GM18520 (cell line): ENCODE measurements around the gene COX18.
A peak's percentile ranks its signal among the peaks of the same experiment; 100 is the strongest.

Experiments used
- ATAC-seq: cut with Tn5 transposase; IDR thresholded peaks from one replicate; pipeline ENCODE4 v1.9.1; 2021; ENCODE audit not compliant: unreplicated experiment

The COX18 gene

DNA sequence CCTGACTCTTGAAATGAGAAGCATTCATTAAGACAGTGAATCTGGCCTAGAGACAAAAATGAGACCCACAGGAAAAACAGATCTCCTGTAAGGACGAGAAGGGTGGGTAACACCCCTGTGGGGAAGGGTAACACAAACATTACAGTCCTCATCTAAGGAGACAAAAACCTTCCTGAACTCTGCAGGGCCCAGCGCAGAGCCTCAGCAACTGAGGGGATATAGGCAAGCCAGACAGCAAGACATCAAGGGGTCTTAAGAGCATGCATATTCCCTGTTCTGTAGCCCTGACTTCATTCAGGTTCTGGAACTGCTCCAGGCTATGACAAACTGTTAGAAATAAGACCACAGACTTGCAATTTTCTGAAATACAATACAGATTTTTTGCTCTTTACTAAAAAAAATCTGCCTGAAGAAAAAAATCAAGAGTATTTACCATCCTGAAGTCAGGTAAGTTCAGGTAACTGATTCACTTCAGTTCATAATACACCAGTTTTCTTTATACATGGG is 15.5 kb downstream of the COX18 start:
- ATAC-seq = no peak

GRCh38 chr4:73053076-73053475 is 16.4 kb downstream of the COX18 start:
- no peak for ATAC-seq

DNA sequence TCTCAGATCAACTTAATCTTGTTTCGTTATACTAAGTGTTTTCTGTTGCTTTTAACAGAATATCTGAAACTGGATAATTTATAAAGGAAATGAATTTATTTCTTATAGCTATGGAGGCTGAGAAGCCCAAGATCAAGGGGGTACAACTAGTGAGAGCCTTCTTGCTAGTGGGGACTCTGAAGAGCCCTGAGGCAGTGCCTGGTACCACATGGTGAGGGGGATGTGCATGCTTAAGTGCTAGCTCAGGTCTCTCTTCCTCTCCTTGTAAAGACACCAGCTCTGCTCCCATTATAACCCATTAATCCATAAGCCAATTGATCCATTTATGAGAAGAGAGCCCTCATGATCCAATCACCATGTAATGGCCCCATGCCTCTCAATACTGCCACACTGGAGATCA is 17.9 kb downstream of the COX18 start:
- no peak for ATAC-seq

DNA sequence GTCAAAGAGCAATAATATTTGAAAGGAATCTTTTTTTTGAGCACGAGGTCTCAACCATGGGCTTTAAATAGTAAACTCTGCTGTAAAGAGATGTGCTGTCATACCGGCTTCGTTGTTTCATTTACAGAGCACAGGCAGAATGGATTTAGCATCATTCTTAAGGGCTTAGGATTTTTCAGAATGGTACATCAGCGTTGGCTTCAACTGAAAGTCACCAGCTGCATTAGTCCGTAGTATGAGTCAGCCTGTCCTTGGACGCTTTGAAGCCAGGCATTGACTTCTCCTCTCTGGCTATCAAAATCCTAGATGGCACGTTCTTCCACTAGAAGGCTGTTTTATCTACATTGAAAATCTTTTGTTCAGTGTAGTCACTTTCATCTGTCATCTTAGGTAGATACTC is 23.6 kb downstream of the COX18 start:
- no peak for ATAC-seq

- no peak for ATAC-seq
Measured at GRCh38 chr4:73037057-73037456, 32.5 kb downstream of the COX18 start.

DNA sequence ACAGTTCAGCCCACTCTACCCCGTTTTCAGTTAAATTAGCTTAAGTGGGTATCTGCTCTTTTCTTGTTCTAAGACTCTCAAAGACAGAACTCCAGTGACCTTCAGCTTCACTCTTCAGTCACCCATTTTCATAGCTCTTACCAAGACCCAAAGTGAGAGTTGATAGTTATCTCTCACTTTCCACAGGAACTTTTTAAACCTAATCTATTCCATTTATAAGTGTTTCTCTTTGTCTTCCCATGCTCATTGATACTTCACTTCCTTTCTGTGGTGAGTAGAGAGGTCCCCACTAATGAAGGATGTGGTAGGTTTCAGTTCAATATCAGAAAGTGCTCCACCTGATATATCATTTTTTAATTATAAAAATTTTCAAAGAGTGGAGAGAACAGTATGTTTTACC is 33.4 kb downstream of the COX18 start:
- no peak for ATAC-seq

GRCh38 chr4:73034896-73035295 is 34.6 kb downstream of the COX18 start:
- no peak for ATAC-seq

DNA sequence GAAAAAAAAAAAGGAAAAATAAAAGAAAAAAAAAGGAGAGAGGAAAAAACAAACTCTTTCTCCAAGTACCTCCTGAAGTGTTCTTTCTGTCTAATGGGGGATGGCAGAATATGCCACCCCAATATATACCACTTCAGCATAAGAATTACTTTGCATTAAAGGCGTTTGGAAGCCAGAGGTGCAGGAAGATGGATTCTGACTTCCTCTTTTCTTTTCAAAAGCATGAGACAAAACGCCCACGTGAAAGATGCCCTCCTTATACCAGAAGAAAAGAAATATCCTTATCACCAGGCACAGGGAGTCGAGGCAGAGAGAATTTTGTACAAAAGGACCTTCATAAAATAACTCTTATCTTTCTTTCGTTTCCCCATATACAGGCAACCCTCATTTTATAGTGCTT is 40.9 kb downstream of the COX18 start:
- ATAC-seq = no peak

GRCh38 chr4:73021634-73022033 is 47.9 kb downstream of the COX18 start:
- ATAC-seq = no peak

DNA sequence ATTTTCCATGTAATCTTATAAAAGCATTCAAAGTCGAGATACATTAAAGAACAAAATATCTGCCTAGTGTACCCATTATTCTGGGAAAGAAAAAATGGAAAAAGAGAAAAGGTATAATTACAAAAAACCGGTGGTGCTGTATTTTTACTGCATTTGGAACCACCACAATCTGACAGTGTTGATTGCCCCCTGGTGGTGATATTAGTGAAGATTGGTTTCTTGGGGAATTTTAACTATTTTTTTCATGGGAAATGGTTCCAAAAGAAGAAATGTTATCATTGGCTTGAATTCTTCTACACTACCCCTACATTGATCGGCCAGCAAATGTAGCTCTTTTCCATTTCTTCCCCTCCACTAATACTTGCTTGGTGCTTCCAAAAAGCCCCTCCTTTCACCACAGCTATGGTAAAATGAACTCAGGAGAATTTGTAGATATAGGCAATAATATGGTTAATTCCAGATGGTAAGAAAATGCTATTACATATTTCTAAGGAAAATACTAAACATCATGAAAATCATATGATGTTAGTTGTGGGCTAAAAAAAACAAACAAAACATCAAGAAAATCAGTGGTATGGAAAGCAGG is 50.0 kb downstream of the COX18 start:
- ATAC-seq = no peak

GRCh38 chr4:73018595-73018994 is 50.9 kb downstream of the COX18 start:
- ATAC-seq = no peak

DNA sequence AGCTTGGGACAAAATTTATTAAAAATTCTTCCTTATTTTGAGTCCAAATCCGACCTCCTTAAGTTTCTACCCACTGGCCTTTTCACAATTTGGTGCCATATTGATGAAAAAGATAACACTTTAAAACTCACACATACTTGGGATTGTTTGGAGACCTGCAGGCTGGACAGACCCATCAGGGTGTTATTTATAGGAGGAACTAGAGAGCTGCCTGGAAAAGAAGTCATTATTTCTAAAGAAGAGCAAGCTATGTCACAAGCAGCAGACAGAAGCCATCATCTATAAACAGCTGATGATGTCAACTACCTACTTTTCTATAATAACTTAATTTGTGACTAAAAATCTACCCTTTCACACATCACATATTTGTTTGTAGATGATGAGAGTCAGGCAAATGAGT is 56.2 kb downstream of the COX18 start:
- no peak for ATAC-seq

DNA sequence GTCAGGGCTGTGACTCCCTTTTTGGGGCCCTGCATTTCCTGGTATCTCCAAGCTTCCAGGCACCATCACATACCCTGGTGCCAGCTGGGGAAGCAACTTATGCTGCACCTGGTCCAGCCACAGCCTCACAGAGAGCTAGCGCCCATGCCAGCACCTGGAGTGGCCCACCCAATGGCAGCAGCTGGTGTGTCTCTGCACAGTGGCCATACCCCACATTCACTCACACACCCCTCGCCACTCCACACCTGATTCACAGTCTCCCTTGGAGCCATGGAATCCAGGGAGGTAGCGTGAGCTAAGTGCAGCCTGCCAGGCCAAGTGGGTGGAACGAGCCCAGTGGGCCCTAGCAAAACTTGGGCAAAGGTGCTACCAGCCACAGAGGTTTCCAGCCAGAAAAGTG is 56.8 kb downstream of the COX18 start:
- no peak for ATAC-seq

- ATAC-seq = no peak
Measured at GRCh38 chr4:73011629-73011985, 57.9 kb downstream of the COX18 start.

- no peak for ATAC-seq
Measured at GRCh38 chr4:73010789-73011628, 58.5 kb downstream of the COX18 start.

GRCh38 chr4:73007526-73008100 is 61.9 kb downstream of the COX18 start:
- ATAC-seq = no peak

DNA sequence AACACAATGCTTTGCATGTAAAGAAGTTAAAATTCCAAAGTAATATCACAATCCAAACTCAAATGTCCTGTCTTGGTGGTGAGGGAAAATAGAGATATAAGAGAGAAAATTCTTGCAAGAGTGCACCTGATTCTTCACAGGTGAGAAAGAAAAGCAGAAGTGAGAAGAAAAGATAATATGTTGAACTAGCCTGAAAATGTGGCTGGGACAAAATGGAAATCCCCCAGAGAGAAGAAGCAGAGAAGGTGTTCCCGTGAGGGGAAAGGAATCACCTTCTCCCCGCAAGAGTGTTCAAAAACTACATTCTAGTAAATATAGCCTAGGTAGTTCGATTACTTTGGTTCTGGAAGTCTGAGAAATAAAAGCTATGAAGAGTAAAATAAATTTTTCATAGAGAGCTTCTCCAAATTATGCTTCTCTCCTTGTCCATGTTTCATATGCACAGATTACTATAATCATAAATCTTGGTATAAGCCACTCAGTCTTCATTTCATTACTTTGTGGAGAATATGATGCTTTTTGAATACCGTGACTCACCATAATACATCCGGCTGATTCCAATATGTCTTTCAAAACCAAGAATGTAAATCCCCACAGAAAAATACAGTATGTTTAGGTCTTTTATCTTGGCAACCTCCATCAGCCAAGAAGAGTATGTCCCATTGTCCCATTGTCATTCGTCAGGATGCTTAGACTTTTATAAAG is 63.1 kb downstream of the COX18 start:
- ATAC-seq = peak; percentile 69

- no peak for ATAC-seq
Measured at GRCh38 chr4:73005514-73005913, 64.0 kb downstream of the COX18 start.
